Erythroblast (primary cell): ENCODE data around the gene ADAMTS18.

Source experiments
- DNase-seq, 2 experiments: peaks; one replicate each; lab custom pipeline; 2025; lab: John Stamatoyannopoulos, UW
- GATA1 ChIP-seq: IDR thresholded peaks from 2 replicates; pipeline ENCODE4 v1.6.1; 2011; ENCODE audit warnings: low read depth, mild to moderate bottlenecking, control low read depth, low read length, moderate library complexity
- POLR2A ChIP-seq: IDR thresholded peaks from 2 replicates; pipeline ENCODE4 v1.6.1; 2011; ENCODE audit warnings: mild to moderate bottlenecking, low read length

ADAMTS18 gene

DNA sequence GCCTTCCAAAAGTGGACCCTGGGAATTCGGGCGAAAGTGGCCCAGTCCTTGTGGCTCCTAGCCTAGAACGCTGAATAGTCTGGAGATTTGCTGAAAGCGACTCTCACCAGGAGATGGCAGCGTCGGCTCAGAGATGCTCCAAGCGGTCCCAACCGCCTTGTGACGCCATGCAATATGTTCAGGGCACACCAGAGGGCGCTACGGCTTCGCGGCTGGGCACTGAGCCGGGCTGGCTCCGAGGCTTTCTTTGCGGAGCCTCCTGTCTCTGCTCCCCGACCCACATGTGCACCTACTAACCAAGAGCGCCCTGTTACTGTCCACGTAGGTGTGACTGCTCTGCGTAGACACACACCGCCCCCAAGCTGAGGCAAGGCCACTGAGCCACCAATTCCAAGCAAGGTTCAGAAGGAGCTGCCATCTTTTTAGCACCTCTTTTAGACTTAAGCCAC, 198.7 kb downstream of the ADAMTS18 start:
- DNase-seq: peak; percentile 81 to 91
- TF ChIP-seq GATA1: no peak
- no peak for TF ChIP-seq POLR2A

DNA sequence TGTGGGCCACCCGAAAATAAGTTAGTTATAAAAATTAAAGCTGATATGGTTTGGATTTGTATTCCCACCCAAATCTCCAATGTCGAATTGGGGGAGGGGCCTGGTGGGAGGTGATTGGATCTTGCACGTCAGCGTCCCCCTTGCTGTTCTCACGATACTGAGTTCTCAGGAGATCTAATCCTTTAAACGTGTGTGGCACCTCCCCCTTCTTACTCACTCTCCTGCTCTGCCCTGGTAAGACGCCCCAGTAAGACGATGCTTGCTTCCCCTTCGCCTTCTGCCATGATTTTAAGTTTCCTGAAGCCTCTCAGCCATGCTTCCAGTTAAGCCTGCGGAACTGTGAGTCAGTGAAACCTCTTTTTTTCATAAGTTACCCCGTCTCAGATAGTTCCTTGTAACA, 200.2 kb downstream of the ADAMTS18 start:
- peak in 1 of 2 experiments; percentile 38 for DNase-seq
- TF ChIP-seq GATA1 (no peak), POLR2A (no peak)

DNA sequence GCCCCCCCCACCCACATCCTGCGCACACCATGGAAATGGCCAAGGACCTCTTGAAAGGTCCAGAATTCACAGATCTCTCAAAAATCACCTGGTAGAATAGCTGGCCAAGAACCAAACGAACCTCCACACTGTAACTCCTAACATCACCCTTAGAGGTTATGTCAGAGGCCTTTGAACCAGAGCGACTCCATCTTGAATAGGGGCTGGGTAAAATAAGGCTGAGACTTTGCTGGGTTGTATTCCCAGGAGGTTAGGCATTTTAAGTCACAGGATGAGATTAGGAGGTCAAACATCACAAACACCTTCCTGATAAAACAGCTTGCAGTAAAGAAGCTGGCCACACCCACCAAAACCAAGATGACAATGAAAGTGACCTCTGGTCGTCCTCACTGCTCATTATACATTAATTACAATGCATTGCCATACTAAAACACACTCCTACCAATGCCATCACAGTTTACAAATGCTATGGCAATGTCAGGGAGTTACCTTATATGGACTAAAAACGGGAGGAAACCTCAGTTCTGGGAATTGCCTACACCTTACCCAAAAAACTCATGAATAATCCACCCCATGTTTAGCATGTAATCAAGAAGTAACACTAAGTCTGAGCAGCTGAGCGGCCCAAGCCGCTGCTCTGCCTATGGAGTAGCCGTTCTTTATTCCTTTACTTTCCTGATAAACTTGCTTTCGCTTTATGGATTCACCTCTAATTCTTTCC, 200.9 kb downstream of the ADAMTS18 start:
- no peak for TF ChIP-seq POLR2A
- TF ChIP-seq GATA1: no peak
- DNase-seq: peak in 1 of 2 experiments; percentile 47
